Measurements from ENCODE around the gene ADGRE3. TPM values are rescaled to one million over a fixed set of nuclear protein-coding genes. Genes with fewer than 3 reads are reported as not detected.

The ADGRE3 gene
- total RNA-seq, 3 donors from 2014 or later = 0.24 TPM; not detected in 2

DNA sequence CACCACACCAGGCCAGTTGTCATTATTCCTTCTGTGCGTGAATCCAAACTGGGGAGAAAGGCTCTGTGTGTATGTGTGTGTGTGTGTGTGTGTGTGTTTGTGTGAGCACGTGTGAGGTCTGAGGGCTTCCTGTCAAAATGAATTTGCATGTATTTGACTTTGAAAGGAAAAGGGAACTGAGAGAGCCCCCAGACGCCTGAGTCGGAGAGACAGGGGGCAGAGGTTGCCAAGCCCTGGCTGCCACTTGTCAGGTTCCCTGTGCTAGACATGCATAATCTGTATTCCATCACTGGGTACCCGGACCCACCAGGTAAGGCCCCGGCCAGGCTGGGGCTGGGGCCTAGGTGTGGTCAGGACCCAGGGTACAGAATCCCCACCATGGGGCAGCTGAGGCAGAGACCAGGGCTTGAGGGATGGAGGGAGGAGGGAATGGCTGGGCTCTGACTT lies 91.7 kb downstream of the ADGRE3 start, which contains the start of gene CLEC17A:
TSS of gene CLEC17A (plus strand) at position 191 of the 447 bp plus-strand sequence. CDS start at position 268, 77 bp downstream.
- ATAC-seq (peak; percentile 72), DNase-seq (peak in 1 of 3 donors; percentile 56)
- H3K9me3 ChIP-seq = no peaks in the 10 kb centered on the region
- intact Hi-C loops (cut with DNase I, micrococcal nuclease) = no loop called here
- H3K4me1 ChIP-seq (ENCODE audit: low read depth) = no peaks in the 10 kb centered on the region
- H3K4me3 ChIP-seq = no peak within 1 kb of the TSS
- no peaks in the 10 kb centered on the region for H3K36me3 ChIP-seq (ENCODE audit: low read depth)
- TF ChIP-seq CTCF (IDR thresholded peaks at IDR 0.05) = no peak

DNA sequence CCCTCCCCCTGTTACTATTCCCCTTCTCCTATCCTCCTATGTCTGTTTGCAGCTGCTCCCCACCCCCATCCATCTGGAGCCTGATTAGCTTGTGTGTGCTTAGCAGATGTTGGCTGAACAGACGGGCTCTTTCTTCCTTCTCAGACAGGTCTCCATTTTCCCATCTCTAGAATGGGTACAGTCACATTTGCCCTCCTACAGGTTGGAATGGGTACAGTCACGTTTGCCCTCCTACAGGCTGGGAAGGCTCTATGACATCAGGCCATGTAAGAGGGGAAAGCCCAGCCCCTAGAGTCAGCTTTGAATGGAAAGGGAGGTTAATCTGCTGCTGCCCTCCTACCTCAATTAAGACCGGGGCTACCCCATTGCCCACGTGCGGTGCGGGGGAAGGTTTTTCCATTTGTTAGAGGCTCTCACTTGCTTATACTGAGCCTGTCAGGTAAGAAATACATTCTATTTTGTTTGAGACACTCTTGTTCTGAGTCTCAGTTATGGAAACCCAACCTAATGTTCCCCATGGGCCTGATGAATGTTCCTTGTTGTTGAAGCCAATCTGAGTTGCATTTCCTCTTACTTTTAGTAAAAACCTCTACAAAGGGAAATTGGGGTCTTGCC lies 93.9 kb downstream of the ADGRE3 start:
- TF ChIP-seq CTCF (IDR thresholded peaks at IDR 0.05) = no peak
- DNase-seq = no peak
- Histone ChIP-seq H3K9me3 (no peaks in the 10 kb centered on the region), H3K4me1 (ENCODE audit: low read depth) (no peaks in the 10 kb centered on the region), H3K36me3 (ENCODE audit: low read depth) (no peaks in the 10 kb centered on the region), H3K4me3 (no peak overlapping the region)
- no peak for ATAC-seq
- intact Hi-C loops (cut with DNase I, micrococcal nuclease) = no loop called here

DNA sequence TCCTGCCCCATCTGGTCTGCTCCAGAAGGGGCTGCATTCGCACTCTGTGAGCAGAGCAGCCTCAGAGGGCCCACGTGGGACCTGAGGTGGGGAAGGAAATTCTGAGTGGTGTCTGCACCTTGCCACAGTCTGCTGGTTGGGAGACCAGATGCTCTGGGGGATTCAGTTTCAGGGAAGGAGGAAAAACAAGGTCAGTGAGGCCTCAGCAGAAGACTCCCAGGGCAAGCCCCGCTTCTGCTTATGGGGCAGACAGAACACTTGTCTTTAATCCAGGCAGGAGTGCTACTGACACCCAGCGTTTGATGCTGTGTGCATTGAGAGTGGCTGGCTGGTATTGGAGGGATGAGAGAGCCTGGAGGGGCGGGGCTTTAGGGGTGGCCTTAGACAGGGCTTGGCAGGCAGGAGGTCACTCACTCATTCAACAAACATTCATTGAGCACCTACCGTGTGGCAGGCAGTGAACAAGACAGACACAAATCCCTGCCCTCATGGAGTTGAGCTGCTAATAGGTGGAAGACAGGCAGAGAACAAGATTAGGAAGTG lies 96.7 kb downstream of the ADGRE3 start:
- Histone ChIP-seq H3K36me3 (ENCODE audit: low read depth) (no peaks in the 10 kb centered on the region), H3K4me3 (no peak overlapping the region), H3K4me1 (ENCODE audit: low read depth) (peaks cover 5% of the 10 kb centered on the region), H3K9me3 (no peaks in the 10 kb centered on the region)
- intact Hi-C loops (cut with DNase I, micrococcal nuclease) = loop anchor here in 1 of 2 donors (10.0 kb wide), 1 partner anchor 117 kb away; the partner anchor contains the start of gene ZNF333
- TF ChIP-seq CTCF (IDR thresholded peaks at IDR 0.05) = no peak
- no peak for DNase-seq
- ATAC-seq = no peak

GRCh38 chr19:14577264-14577663 lies 97.4 kb downstream of the ADGRE3 start:
- intact Hi-C loops (cut with DNase I, micrococcal nuclease) = loop anchor here in 1 of 2 donors (10.0 kb wide), 1 partner anchor 118 kb away; the partner anchor contains the start of gene ZNF333

GRCh38 chr19:14576363-14576762 lies 98.3 kb downstream of the ADGRE3 start:
- Histone ChIP-seq H3K4me1 (ENCODE audit: low read depth) (peaks cover 6% of the 10 kb centered on the region), H3K9me3 (no peaks in the 10 kb centered on the region), H3K36me3 (ENCODE audit: low read depth) (no peaks in the 10 kb centered on the region), H3K4me3 (no peak overlapping the region)
- intact Hi-C loops (cut with DNase I, micrococcal nuclease) = loop anchor here in 1 of 2 donors (10.0 kb wide), 1 partner anchor 118 kb away; the partner anchor contains the start of gene ZNF333
- no peak for DNase-seq
- ATAC-seq = no peak
- no peak for TF ChIP-seq CTCF (IDR thresholded peaks at IDR 0.05)

More at GRCh38 chr19:14577264-14577663, 97.4 kb downstream of the ADGRE3 start:
- ATAC-seq = no peak
- Histone ChIP-seq H3K36me3 (ENCODE audit: low read depth) (no peaks in the 10 kb centered on the region), H3K9me3 (no peaks in the 10 kb centered on the region), H3K4me1 (ENCODE audit: low read depth) (peaks cover 5% of the 10 kb centered on the region), H3K4me3 (no peak overlapping the region)
- no peak for TF ChIP-seq CTCF (IDR thresholded peaks at IDR 0.05)
- no peak for DNase-seq
